Activated CD8-positive, alpha-beta memory T cell treated with anti-CD3 and anti-CD28 coated beads, Interleukin-2, amount 50 U/mL, for 1 hour (primary cell): ENCODE measurements around the gene PDE4DIP.
"Not testable (repeated sequence)": the region's sequence is repeated elsewhere in the genome, so short reads cannot be mapped to it uniquely, and the experiment has no call there.

Experiments used
- DNase-seq: peaks from one replicate; pipeline ENCODE4 v3.0.0-alpha.2; 2020; ENCODE audit errors: extremely low read depth

Gene PDE4DIP

GRCh38 chr1:148975866-148976537 is 131.8 kb downstream of the PDE4DIP start:
- DNase-seq = not testable (repeated sequence)

GRCh38 chr1:148977785-148978184 is 133.6 kb downstream of the PDE4DIP start:
- not testable (repeated sequence) for DNase-seq

GRCh38 chr1:148989378-148989777 is 145.2 kb downstream of the PDE4DIP start:
- not testable (repeated sequence) for DNase-seq

- DNase-seq = not testable (repeated sequence)
Measured at GRCh38 chr1:148990233-148990788, 146.1 kb downstream of the PDE4DIP start.

GRCh38 chr1:148991818-148992217 is 147.6 kb downstream of the PDE4DIP start:
- not testable (repeated sequence) for DNase-seq

DNA sequence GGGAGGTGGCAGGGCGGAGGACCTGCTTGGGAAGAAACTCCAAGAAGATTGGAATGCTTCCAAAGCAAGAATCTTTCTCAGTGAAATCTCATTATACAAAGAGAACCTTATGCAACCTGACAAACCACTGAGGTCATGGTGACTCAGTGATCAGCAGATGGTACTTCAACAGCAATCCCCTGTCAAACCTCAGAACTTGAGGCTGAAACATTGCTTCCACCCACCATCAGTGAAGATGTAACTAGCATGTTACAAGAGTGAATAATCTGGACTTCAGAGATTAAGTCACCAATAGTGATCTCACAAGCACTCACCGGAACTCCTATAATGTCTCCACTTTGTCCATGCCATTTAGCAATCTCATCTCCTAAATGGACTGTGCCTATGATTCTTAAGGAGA is 148.1 kb downstream of the PDE4DIP start:
- not testable (repeated sequence) for DNase-seq

GRCh38 chr1:148996449-148997224 is 152.4 kb downstream of the PDE4DIP start:
- not testable (repeated sequence) for DNase-seq

DNA sequence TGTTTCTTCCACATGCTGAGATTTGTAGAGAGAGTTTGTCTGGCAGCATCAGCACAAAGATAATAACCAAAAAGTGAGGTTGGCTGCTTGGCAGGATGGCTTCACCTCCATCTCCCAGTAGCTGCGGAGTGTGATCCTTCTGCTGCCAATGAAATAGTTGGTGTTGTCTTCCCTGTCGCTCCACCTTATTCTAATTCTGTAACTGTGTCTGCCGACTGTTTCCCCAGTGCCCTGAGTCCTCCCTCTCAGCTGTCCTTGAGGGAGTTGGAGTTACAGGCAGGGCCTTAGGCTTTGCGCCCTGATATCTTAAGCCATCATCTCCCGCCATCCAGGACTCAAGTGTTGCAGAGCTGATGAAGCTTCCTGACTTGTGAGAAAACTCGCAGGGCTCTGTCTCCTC is 153.2 kb downstream of the PDE4DIP start:
- DNase-seq = not testable (repeated sequence)

GRCh38 chr1:149002664-149003063 is 158.4 kb downstream of the PDE4DIP start:
- not testable (repeated sequence) for DNase-seq

- not testable (repeated sequence) for DNase-seq
Measured at GRCh38 chr1:149008326-149008725, 164.1 kb downstream of the PDE4DIP start.

- DNase-seq = not testable (repeated sequence)
Measured at GRCh38 chr1:149008769-149009168, 164.5 kb downstream of the PDE4DIP start.

DNA sequence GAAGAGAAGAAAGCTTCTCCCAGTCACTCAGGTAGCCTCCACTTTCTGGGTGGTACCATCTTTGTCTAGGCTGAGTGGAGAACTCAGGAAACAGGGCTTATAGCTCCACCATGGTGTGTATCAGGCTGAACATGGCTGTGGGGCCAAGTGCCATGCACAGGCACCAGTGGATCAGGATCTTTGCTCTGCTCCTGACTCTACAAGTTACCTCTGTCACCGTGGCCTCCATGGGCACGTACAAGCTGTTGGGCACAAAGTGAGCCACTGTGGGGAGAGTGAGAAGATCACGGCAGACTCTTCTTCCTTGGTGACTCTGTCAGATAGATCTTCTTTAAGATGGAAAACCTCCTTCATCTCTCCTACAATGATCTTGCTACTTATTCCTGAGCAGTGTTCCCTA is 165.5 kb downstream of the PDE4DIP start:
- DNase-seq = not testable (repeated sequence)

GRCh38 chr1:149012599-149012998 is 168.4 kb downstream of the PDE4DIP start:
- not testable (repeated sequence) for DNase-seq

DNA sequence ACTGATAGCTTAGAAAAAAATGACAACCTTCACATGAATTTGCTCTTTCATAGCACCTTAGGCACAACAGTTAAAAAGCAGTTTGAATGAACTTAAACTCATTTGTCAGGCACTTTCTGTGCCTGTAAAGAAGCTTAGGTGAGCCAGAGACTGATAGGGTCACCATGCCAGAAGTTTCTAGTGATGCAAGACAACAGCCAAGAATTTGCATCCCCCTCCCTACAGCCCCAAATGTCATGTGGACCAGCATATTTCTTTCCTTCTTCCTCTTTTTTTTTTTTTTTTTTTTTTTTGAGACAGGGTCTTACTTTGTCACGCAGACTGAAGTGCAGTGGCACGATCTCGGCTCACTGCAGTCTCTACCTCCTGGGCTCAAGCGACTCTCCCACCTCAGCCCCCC is 169.3 kb downstream of the PDE4DIP start:
- not testable (repeated sequence) for DNase-seq

DNA sequence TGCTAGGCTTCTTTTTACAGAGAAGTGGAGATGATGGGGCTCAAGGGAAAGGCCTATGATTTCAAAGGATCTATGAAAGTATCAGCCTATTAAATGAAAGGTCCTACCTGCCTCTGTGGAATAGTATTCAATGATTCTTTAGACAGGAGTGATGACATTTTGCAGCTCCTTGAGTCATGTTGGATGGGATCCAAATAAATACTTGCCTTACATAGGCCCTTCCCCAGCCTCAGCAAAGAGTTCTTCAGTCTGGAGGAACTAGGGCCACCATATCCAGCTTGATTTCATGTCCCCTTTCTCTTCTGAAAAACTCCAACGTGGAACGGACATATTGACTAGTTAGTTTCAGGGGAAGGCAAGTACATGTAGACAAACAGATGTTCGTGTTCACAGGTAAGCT is 171.3 kb downstream of the PDE4DIP start:
- DNase-seq = not testable (repeated sequence)

GRCh38 chr1:149016626-149017025 is 172.4 kb downstream of the PDE4DIP start:
- not testable (repeated sequence) for DNase-seq

DNA sequence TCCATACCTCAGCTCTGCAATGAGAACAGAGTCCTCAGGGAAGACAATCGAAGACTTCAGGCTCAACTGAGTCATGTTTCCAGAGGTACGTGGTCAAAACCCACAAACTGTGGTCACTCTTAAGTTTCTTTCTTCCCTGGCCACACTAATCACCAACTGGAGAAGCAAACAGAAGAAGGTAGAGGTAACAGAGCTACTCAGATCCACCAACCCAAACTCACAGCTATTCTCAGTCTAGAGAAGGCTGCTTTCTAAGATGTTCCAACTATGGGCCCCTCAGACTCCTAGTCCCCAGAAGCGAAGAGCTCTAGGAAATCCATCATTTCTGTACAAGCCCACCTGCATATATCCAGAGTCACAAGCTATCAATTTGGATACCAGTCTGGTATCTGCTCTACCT is 174.3 kb downstream of the PDE4DIP start:
- DNase-seq = not testable (repeated sequence)

- not testable (repeated sequence) for DNase-seq
Measured at GRCh38 chr1:149024327-149024726, 180.1 kb downstream of the PDE4DIP start.

DNA sequence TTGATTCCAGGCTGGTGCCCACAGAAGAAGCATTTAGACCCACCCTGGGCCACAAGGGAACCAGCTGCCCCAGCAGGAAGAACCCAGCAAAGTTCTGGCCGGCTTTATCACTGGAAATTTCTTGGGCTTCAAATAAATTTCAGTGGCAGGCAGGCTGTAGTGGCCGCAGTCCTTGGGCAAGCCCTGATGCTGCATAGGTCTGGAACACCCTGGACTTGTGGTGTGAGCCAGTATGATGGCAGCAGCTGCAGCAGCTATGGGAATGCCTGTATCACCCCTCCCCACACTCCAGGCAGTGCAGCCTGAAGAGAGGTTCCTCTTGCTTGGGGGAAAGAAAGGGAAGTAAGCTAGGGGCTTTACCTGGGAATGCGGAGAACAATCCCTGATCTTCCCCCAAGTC is 189.7 kb downstream of the PDE4DIP start:
- DNase-seq = not testable (repeated sequence)

DNA sequence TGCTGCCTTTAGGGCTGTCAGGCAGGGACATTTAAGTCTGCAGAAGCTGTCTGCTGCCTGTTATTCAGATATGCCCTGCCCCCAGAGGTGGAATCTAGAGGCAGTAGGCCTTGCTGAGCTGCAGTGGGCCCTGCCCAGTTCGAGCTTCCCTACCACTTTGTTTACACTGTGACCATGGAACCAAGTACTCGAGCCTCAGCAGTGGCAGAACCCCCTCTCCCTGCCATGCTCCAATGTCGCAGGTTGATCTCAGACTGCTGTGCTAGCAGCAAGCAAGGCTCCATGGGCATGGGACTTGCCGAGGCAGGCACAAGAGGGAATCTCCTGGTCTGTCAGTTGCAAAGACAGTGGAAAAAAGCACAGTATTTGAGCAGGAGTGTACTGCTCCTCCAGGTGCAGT is 198.8 kb downstream of the PDE4DIP start:
- DNase-seq = not testable (repeated sequence)

- DNase-seq = not testable (repeated sequence)
Measured at GRCh38 chr1:149064611-149065010, 220.4 kb downstream of the PDE4DIP start.

- not testable (repeated sequence) for DNase-seq
Measured at GRCh38 chr1:149075505-149076127, 231.4 kb downstream of the PDE4DIP start.
